OCI-LY7 (cell line): ENCODE results near the gene BTBD2. TPM values are rescaled to one million over a fixed set of nuclear protein-coding genes. Genes with fewer than 3 reads are reported as not detected.

Experiments used
- BruUV-seq: library from RNA; stranded (reverse); fragments of 400-500 nt; replicated peaks from 2 replicates; lab custom pipeline; 2021; lab: Mats Ljungman, UMichigan
- CTCF ChIA-PET: fragments of 300-600 bp; sonication (Branson Sonifier 250); formaldehyde crosslinking; loops from one replicate; lab custom pipeline; 2022; ENCODE audit warnings: antibody characterized with exemption; ENCODE audit not compliant: unreplicated experiment; lab: Charles Lee
- POLR2A ChIA-PET: fragments of 300-600 bp; sonication (Branson Sonifier 250); formaldehyde crosslinking; loops from one replicate; lab custom pipeline; 2022; ENCODE audit warnings: antibody characterized with exemption; lab: Charles Lee
- DNase-seq: peaks from one replicate; pipeline ENCODE4 v3.0.0-alpha.2; 2015; ENCODE audit warnings: low spot score
- H2AFZ ChIP-seq: fragments of 200-600 bp; sonication (generic), shearing (Covaris generic); 2 replicates; pipeline ENCODE4 v1.6.1; 2014; ENCODE audit warnings: mild to moderate bottlenecking, antibody characterized with exemption, low read length, moderate library complexity
- H3K27ac ChIP-seq: fragments of 200-600 bp; sonication (generic); 2 replicates; pipeline ENCODE4 v1.5.1; 2014; ENCODE audit warnings: mixed run types, low read depth, mild to moderate bottlenecking, moderate library complexity, low read length, inconsistent platforms; ENCODE audit not compliant: poor library complexity, severe bottlenecking
- H3K36me3 ChIP-seq: fragments of 200-600 bp; sonication (generic); 2 replicates; pipeline ENCODE4 v1.6.1; 2014; ENCODE audit warnings: mild to moderate bottlenecking, antibody characterized with exemption, low read length, moderate library complexity, mixed read lengths; ENCODE audit not compliant: insufficient read depth
- H3K4me1 ChIP-seq: fragments of 200-600 bp; sonication (generic); 2 replicates; pipeline ENCODE4 v1.5.1; 2014; ENCODE audit warnings: mild to moderate bottlenecking, low read length; ENCODE audit not compliant: insufficient read depth, poor library complexity, severe bottlenecking
- H3K4me2 ChIP-seq: fragments of 200-600 bp; sonication (generic); 2 replicates; pipeline ENCODE4 v1.6.1; 2014; ENCODE audit warnings: mild to moderate bottlenecking, low read length
- H3K4me3 ChIP-seq: fragments of 200-600 bp; sonication (generic); 2 replicates; pipeline ENCODE4 v1.5.1; 2014; ENCODE audit warnings: mild to moderate bottlenecking, low read depth, low read length; ENCODE audit not compliant: poor library complexity, severe bottlenecking
- H3K79me2 ChIP-seq: fragments of 200-600 bp; sonication (generic); 2 replicates; pipeline ENCODE4 v1.6.1; 2016; ENCODE audit warnings: low read depth, mild to moderate bottlenecking, low read length, moderate library complexity, mixed read lengths; ENCODE audit not compliant: insufficient read depth
- H3K9me2 ChIP-seq: fragments of 200-600 bp; sonication (generic); 2 replicates; pipeline ENCODE4 v1.6.1; 2016; ENCODE audit warnings: mild to moderate bottlenecking, low read length, mixed read lengths; ENCODE audit not compliant: insufficient read depth
- H3K9me3 ChIP-seq: fragments of 200-600 bp; sonication (generic); 2 replicates; pipeline ENCODE4 v1.6.1; 2014; ENCODE audit warnings: mild to moderate bottlenecking, mixed run types, low read length, mixed read lengths
- H4K20me1 ChIP-seq: fragments of 200-600 bp; sonication (generic); 2 replicates; pipeline ENCODE4 v1.6.1; 2014; ENCODE audit warnings: mild to moderate bottlenecking, antibody characterized with exemption, low read length, moderate library complexity, mixed read lengths; ENCODE audit not compliant: insufficient read depth
- CTCF ChIP-seq: fragments of 200-600 bp; sonication (generic); conservative IDR thresholded peaks from 2 replicates; pipeline ENCODE4 v1.5.1; 2014; ENCODE audit warnings: mild to moderate bottlenecking, antibody characterized with exemption, low read length, moderate library complexity, mixed read lengths
- EZH2phosphoT487 ChIP-seq: fragments of 200-600 bp; sonication (generic); IDR thresholded peaks from 2 replicates; pipeline ENCODE4 v1.6.1; 2018; ENCODE audit warnings: low read depth, borderline replicate concordance, mild to moderate bottlenecking, mixed run types, antibody characterized with exemption, low read length, moderate library complexity, mixed read lengths
- intact Hi-C: fragments of 100-400 bp; cut with micrococcal nuclease; formaldehyde crosslinking; loops from one replicate; pipeline ENCODE4 v1.10.0; 2022; ENCODE audit not compliant: unreplicated experiment
- total RNA-seq, 2 experiments: library from RNA; depleted of rRNA in 1 of 2; stranded (reverse); fragments of >200 nt in 1 of 2; shearing (Covaris generic) in 1 of 2; gene quantifications; 2 replicates each; pipeline ENCODE4 v1.2.3, GENCODE V29; 2014 to 2022

BTBD2 gene
- total RNA-seq, 2 experiments from 2014 or later: 53.9 to 91.6 TPM

GRCh38 chr19:1950640-1951039 is 64.9 kb downstream of the BTBD2 start:
- H3K4me1 ChIP-seq: no peaks in the 10 kb centered on the region
- H3K36me3 ChIP-seq: peaks cover 40% of the 10 kb centered on the region
- ChIA-PET POLR2A (interaction anchor here (0.6 kb wide), 1 partner anchor 197 kb away, joined by 3 read pairs; no protein-coding TSS in a partner anchor), CTCF (no interaction called here)
- no peaks in the 10 kb centered on the region for H4K20me1 ChIP-seq
- peaks cover 29% of the 10 kb centered on the region for H3K79me2 ChIP-seq
- no peak overlapping the region for H2AFZ ChIP-seq
- no peak for DNase-seq
- no peak overlapping the region for H3K4me2 ChIP-seq
- intact Hi-C loops: no loop called here
- H3K9me2 ChIP-seq: no peaks in the 10 kb centered on the region
- TF ChIP-seq EZH2phosphoT487: no peak
- TF ChIP-seq CTCF: no peak
- H3K4me3 ChIP-seq: no peak overlapping the region
- H3K9me3 ChIP-seq: no peaks in the 10 kb centered on the region
- H3K27ac ChIP-seq: no peak overlapping the region
- no TSS peak for BruUV-seq

- POLR2A ChIA-PET: no interaction called here
- Histone ChIP-seq H3K36me3 (peaks cover 40% of the 10 kb centered on the region), H3K4me2 (no peak overlapping the region), H3K9me2 (no peaks in the 10 kb centered on the region), H2AFZ (no peak overlapping the region), H3K4me1 (no peaks in the 10 kb centered on the region), H4K20me1 (no peaks in the 10 kb centered on the region), H3K79me2 (peaks cover 40% of the 10 kb centered on the region), H3K9me3 (no peaks in the 10 kb centered on the region), H3K27ac (no peak overlapping the region), H3K4me3 (no peak overlapping the region)
- intact Hi-C loops: no loop called here
- no peak for TF ChIP-seq EZH2phosphoT487
- no peak for DNase-seq
- BruUV-seq: no TSS peak
- CTCF ChIA-PET: no interaction called here
These were observed 66.0 kb downstream of the BTBD2 start for GRCh38 chr19:1949304-1950101.

- no peak overlapping the region for H3K4me2 ChIP-seq
- H3K9me2 ChIP-seq: no peaks in the 10 kb centered on the region
- H3K9me3 ChIP-seq: no peaks in the 10 kb centered on the region
- H3K27ac ChIP-seq: no peak overlapping the region
- ChIA-PET CTCF (no interaction called here), POLR2A (no interaction called here)
- BruUV-seq: no TSS peak
- intact Hi-C loops: no loop called here
- no peaks in the 10 kb centered on the region; the same call in 1 of the 2 replicates for H4K20me1 ChIP-seq
- no peak overlapping the region for H3K4me3 ChIP-seq
- H2AFZ ChIP-seq: no peak overlapping the region
- TF ChIP-seq EZH2phosphoT487 (no peak), CTCF (no peak)
- H3K79me2 ChIP-seq: peaks cover 57% of the 10 kb centered on the region
- peaks cover 29% of the 10 kb centered on the region for H3K36me3 ChIP-seq
- peaks cover 15% of the 10 kb centered on the region for H3K4me1 ChIP-seq
- DNase-seq: no peak
These were observed 67.8 kb downstream of the BTBD2 start for GRCh38 chr19:1947651-1948209.
